ENCODE data around the gene GOLGA6L9.
"Not testable (repeated sequence)": the region's sequence is repeated elsewhere in the genome, so short reads cannot be mapped to it uniquely, and the experiment has no call there.

Gene GOLGA6L9

DNA sequence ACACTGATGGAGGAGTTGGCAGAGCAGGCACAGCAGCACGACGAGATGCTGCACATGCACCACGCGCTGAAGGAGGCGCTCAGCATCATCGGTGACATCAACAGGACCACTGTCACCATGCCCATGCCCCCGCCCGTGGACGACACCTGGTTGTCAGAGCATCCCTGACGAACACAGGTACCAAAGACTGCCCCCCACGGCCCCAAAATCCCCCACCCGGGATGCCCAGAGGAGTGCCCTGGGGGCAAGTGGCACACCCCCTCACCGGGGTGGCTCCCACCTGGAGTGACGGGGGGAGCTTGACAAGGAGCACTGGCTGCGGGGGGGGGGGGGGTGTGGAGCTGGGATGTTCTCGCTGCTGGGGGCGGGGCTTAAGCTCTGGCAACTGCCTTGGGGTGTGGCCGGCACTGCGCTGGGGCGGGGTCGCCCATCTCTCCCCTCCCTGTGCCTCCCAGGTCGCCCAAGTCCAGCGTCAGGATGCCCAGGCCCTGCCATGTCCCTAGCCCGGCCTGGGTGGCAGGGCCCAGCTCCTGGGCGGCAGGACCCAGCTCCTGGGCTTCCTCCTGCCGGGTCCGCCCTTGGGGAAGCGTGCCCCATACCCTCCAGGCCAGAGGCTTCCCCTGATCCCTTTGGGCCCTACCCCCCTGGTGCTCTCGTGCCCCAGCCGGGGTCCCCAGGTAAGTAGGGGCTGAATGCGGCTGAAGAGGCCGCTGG lies 42.8 kb downstream of the GOLGA6L9 start:
- DNase-seq: not testable (repeated sequence)

DNA sequence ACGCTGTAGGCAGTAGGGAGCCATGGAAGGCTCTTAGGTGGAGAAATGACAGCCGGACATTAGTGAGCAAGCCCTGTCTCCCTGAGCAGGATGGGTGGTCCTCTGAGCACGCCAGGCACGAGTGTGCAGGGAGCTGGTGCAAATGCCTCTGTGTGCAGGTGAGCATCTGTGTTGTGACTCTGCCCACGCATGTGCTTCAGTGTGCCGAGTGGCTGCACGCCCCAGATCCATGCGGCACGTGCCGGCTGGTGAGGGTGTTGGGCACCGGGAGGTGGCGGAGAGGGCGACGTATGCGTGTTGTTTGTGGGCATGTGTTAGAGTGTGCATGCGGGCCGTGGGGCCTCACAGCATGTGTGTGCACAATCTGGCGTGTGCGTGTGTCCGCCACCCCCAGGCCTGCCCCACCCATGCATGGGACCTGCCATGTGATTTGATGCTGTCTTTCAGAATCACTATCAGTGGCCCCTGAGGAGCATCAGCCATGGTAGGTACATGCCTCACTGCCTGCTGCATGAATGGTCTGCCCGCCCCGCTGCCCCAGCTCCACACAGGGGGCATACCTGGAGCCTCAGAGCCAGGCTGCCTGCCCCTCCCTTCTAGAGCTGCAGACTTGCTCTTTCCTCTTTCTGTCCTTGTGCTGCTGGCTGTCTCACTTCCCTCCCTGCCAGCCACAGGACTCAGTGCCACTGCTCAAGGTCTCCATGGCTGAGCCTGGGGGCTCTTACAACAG lies 45.1 kb downstream of the GOLGA6L9 start:
- DNase-seq: not testable (repeated sequence)

DNA sequence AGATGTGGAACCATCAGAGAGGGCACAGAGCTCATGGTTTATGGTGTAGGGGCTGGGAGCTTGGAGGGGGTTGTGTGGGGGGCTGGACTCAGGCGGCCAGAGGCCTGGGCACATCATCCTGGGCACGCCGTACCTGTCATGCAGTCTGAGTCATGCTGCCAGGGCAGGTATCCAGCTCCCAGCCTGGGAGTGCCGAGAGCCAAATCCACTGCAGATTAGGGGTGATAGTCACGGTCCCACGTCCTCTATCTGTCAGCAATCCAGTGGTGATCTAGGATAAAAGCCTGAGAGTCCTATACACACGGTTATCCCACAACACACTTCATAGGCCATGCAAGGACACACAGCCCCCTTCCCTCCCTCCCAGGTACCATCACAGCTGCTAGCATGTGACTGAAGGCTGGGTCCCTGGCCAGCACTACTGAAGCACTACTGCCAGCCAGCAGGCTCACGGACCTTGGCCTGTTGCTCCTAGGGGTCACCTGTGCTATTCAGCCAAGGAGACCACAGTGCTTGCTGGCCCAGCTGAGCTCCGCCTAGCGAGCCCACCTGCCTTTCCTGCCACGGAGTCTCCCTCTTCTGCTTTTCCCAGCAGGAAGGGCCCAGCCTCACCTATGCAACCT lies 45.8 kb downstream of the GOLGA6L9 start:
- not testable (repeated sequence) for DNase-seq

DNA sequence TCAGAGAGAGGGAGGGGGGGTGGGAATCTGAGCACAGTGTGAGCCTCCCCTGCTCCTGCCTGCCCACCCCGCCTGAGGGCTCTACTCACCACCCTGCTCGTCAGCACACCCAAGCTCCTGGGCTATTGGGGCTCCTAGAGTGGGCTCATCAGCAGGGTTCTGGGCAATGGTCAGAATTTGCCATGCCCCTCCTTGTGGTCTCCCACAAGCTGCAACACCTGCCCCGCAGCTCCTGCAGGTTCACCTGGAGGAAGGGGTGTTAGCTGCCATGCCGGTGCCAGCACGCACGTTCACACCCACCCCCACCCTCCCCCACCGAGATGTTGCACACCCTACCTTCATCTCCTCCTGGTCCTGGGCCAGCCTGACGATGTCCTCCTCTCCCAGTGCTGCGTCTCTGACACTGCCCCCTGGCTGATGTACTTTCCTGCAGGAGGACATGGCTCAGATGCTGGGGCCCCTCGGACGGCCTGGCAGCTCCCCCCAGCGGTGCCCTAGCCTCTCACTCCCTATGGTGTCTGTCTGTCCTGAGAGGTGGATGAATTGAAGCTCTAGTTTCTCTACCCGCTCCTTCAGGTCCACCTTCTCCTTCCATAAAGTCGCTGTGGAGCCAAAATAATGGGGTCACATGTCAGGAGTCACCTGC lies 47.2 kb downstream of the GOLGA6L9 start:
- not testable (repeated sequence) for DNase-seq

DNA sequence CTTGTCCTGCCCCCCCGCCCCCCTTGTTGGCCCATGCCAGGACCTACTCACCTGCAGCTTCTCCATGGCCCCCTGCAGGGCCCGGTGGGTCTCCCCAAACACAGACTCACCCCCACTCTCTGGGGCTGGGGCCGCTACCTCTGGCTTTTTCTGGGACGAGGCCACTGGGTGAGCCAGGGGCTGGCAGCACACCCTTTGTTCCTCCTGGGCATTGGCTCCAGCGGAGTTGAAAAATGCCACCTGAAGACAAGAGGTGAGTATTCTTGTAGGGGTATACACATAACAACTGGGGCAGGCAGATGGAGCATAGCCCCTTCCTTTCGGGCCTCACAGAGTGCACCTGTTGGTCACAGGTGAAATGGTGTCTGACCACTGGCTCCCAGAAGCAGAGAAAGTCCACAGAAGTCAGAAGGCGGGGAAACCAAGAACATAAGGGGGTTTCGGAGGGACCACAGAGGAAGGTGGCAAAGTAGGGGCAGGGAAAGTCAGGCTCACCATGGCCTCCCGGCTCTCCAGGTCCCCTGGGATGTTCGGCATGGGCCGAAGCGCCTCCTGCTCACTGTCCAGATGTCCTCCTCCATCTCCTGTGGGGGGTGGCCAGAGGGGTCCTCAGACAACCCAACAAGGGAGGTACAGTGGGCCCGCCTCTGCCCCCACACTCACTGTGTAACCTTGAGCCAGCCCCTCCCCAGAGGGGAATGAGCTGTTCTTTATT lies 47.9 kb downstream of the GOLGA6L9 start:
- DNase-seq: not testable (repeated sequence)
